Liver (tissue), 9 donors: ENCODE data around the gene GK. TPM values are rescaled to one million over a fixed set of nuclear protein-coding genes. Genes with fewer than 3 reads are reported as not detected.

Experiments used
- DNase-seq: peaks from one replicate; pipeline ENCODE4 v3.0.0-alpha.2; 2017; ENCODE audit warnings: low spot score
- H3K27ac ChIP-seq, 2 donors: one replicate each; pipeline ENCODE4 v1.7.0; 2013; ENCODE audit warnings: inconsistent platforms in 2 of 2, low read length in 2 of 2, control low read depth in 1 of 2, low read depth in 1 of 2, mild to moderate bottlenecking in 1 of 2
- H3K27me3 ChIP-seq, 4 donors: one replicate each; pipeline versions ENCODE4 v1.6.1 to v1.7.0; 2013; ENCODE audit warnings: low read length in 3 of 4, inconsistent platforms in 1 of 4, mild to moderate bottlenecking in 1 of 4, moderate library complexity in 1 of 4; ENCODE audit not compliant: control insufficient read depth in 4 of 4, insufficient read depth in 4 of 4
- H3K36me3 ChIP-seq, 4 donors: one replicate each; pipeline versions ENCODE4 v1.6.1 to v1.7.0; 2013; ENCODE audit warnings: low read length in 3 of 4, mild to moderate bottlenecking in 3 of 4, low read depth in 1 of 4, moderate library complexity in 1 of 4; ENCODE audit not compliant: control insufficient read depth in 4 of 4, insufficient read depth in 3 of 4
- H3K4me1 ChIP-seq, 4 donors: one replicate each; pipeline versions ENCODE4 v1.6.1 to v1.7.0; 2013; ENCODE audit warnings: low read length in 3 of 4, mild to moderate bottlenecking in 3 of 4, moderate library complexity in 1 of 4; ENCODE audit not compliant: control insufficient read depth in 4 of 4, insufficient read depth in 4 of 4
- H3K4me3 ChIP-seq, 3 donors: one replicate each; pipeline versions ENCODE4 v1.6.1 to v1.7.0; 2013; ENCODE audit warnings: low read length in 3 of 3, control low read depth in 1 of 3, low read depth in 1 of 3, mild to moderate bottlenecking in 1 of 3
- H3K9ac ChIP-seq, 2 donors: one replicate each; pipeline ENCODE4 v1.7.0; 2013; ENCODE audit warnings: low read length in 2 of 2, mild to moderate bottlenecking in 2 of 2, moderate library complexity in 2 of 2, control low read depth in 1 of 2, low read depth in 1 of 2
- H3K9me3 ChIP-seq, 4 donors: one replicate each; pipeline versions ENCODE4 v1.6.1 to v1.7.0; 2013; ENCODE audit warnings: low read length in 3 of 4; ENCODE audit not compliant: control insufficient read depth in 4 of 4
- EGR1 ChIP-seq, 2 donors: IDR thresholded peaks; 2 replicates each; pipeline ENCODE4 v1.6.1; 2016 to 2018; ENCODE audit warnings: antibody characterized with exemption in 2 of 2, low read depth in 2 of 2
- FOXA1 ChIP-seq: IDR thresholded peaks from 2 replicates; pipeline ENCODE4 v1.6.1; 2016; ENCODE audit warnings: antibody characterized with exemption
- FOXA2 ChIP-seq: IDR thresholded peaks from 2 replicates; pipeline ENCODE4 v1.6.1; 2016; ENCODE audit warnings: antibody characterized with exemption
- GABPA ChIP-seq, 2 donors: IDR thresholded peaks in 1 of 2; conservative IDR thresholded peaks in 1 of 2; 2 replicates each; pipeline ENCODE4 v1.6.1; 2016; ENCODE audit warnings: antibody characterized with exemption in 2 of 2, mild to moderate bottlenecking in 1 of 2, moderate library complexity in 1 of 2
- HNF4A ChIP-seq, 2 donors: conservative IDR thresholded peaks; 2 replicates each; pipeline ENCODE4 v1.6.1; 2016; ENCODE audit warnings: antibody characterized with exemption in 2 of 2, mild to moderate bottlenecking in 2 of 2
- HNF4G ChIP-seq: IDR thresholded peaks from 2 replicates; pipeline ENCODE4 v1.6.1; 2016; ENCODE audit warnings: antibody characterized with exemption
- JUND ChIP-seq, 2 donors: IDR thresholded peaks; 2 replicates each; pipeline ENCODE4 v1.6.1; 2016; ENCODE audit warnings: antibody characterized with exemption in 2 of 2
- NR2F2 ChIP-seq: IDR thresholded peaks from 2 replicates; pipeline ENCODE4 v1.6.1; 2016; ENCODE audit warnings: antibody characterized with exemption
- RAD21 ChIP-seq, 2 donors: IDR thresholded peaks; 2 replicates each; pipeline ENCODE4 v1.6.1; 2016; ENCODE audit warnings: antibody characterized with exemption in 2 of 2, mild to moderate bottlenecking in 2 of 2
- RXRA ChIP-seq, 2 donors: IDR thresholded peaks; 2 replicates each; pipeline ENCODE4 v1.6.1; 2017 to 2018; ENCODE audit warnings: antibody characterized with exemption in 2 of 2, mild to moderate bottlenecking in 1 of 2
- SP1 ChIP-seq: IDR thresholded peaks from 2 replicates; pipeline ENCODE4 v1.6.1; 2018; ENCODE audit warnings: antibody characterized with exemption, mild to moderate bottlenecking
- TAF1 ChIP-seq: conservative IDR thresholded peaks from 2 replicates; pipeline ENCODE4 v1.6.1; 2016; ENCODE audit warnings: antibody characterized with exemption, mild to moderate bottlenecking
- YY1 ChIP-seq: IDR thresholded peaks from 2 replicates; pipeline ENCODE4 v1.6.1; 2016; ENCODE audit warnings: antibody characterized with exemption, mild to moderate bottlenecking
- WGBS: extraction: QIAGEN DNeasy Blood & Tissue Kit; methylation state at CpG from one replicate; pipeline ENCODE4 v1.1.7; 2013; 5-methylcytosine and 5-hydroxymethylcytosine counted together
- polyA plus RNA-seq, 2 donors: library from polyadenylated mRNA; stranded (reverse) in 1 of 2; unstranded in 1 of 2; fragments of 200-250 nt in 1 of 2; fragments of >200 nt in 1 of 2; fragmentation: Nextera tagmentation in 1 of 2; extraction: Ambion mirVana in 1 of 2; gene quantifications; one replicate each; pipeline versions ENCODE4 v1.2.1 to v1.2.3, GENCODE V29; 2013 to 2015
- total RNA-seq, 2 donors: library from RNA; depleted of rRNA; stranded (reverse); fragments of >200 nt; gene quantifications; one replicate each; pipeline ENCODE4 v1.2.3, GENCODE V29; 2014
- TF ChIP-seq, protein P1 (sequence below): IDR thresholded peaks from 2 replicates; pipeline ENCODE4 v1.6.1; 2016; ENCODE audit warnings: antibody characterized with exemption, mild to moderate bottlenecking
- TF ChIP-seq, protein P2 (sequence below): IDR thresholded peaks from 2 replicates; pipeline ENCODE4 v1.6.1; 2016; ENCODE audit warnings: antibody characterized with exemption
- TF ChIP-seq, protein P3 (sequence below): IDR thresholded peaks from 2 replicates; pipeline ENCODE4 v1.6.1; 2016; ENCODE audit warnings: antibody characterized with exemption
- TF ChIP-seq, protein P4 (sequence below): IDR thresholded peaks from 2 replicates; pipeline ENCODE4 v1.6.1; 2016; ENCODE audit warnings: antibody characterized with exemption
- TF ChIP-seq, protein P5 (sequence below): fragments of 150-350 bp; IDR thresholded peaks from 2 replicates; pipeline ENCODE4 v1.5.1; 2017; ENCODE audit warnings: improper control_type of control experiment, low read depth, low read length; ENCODE audit not compliant: missing input control
- donor health status: healthy.
- donor health status: healthy.
- donor health status: healthy.
- donor health status: healthy.
- donor health status: healthy.

GK gene
- total and polyA plus RNA-seq, 4 donors, result 27.9 to 145 (median 44.0) TPM

DNA sequence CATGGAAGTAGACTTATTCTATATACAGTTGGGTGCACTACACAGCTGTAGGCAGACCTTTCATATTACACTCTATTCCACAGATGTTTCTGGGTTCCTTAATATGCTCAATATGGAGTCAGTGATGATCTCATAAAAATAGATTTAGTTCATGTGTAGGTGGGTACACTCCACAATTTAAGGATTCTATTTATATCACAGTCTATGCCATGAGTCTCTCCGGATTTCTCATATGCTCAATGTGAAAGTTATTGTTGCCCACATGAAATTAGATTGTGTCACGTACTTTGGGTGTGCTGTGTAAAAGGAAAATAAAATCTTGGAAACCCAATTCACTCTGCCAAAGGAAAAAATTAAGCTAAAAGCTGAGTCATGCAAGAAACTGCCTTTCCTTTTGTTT, 43.2 kb upstream of the GK start:
- Histone ChIP-seq H3K4me1 (peaks cover 1 to 8% (median 5%) of the 10 kb centered on the region in 4 donors), H3K9me3 (no peaks in the 10 kb centered on the region), H3K4me3 (no peak overlapping the region), H3K36me3 (no peaks in the 10 kb centered on the region), H3K27ac (no peak overlapping the region), H3K27me3 (no peaks in the 10 kb centered on the region), H3K9ac (no peak overlapping the region)
- TF ChIP-seq, protein P1, sequence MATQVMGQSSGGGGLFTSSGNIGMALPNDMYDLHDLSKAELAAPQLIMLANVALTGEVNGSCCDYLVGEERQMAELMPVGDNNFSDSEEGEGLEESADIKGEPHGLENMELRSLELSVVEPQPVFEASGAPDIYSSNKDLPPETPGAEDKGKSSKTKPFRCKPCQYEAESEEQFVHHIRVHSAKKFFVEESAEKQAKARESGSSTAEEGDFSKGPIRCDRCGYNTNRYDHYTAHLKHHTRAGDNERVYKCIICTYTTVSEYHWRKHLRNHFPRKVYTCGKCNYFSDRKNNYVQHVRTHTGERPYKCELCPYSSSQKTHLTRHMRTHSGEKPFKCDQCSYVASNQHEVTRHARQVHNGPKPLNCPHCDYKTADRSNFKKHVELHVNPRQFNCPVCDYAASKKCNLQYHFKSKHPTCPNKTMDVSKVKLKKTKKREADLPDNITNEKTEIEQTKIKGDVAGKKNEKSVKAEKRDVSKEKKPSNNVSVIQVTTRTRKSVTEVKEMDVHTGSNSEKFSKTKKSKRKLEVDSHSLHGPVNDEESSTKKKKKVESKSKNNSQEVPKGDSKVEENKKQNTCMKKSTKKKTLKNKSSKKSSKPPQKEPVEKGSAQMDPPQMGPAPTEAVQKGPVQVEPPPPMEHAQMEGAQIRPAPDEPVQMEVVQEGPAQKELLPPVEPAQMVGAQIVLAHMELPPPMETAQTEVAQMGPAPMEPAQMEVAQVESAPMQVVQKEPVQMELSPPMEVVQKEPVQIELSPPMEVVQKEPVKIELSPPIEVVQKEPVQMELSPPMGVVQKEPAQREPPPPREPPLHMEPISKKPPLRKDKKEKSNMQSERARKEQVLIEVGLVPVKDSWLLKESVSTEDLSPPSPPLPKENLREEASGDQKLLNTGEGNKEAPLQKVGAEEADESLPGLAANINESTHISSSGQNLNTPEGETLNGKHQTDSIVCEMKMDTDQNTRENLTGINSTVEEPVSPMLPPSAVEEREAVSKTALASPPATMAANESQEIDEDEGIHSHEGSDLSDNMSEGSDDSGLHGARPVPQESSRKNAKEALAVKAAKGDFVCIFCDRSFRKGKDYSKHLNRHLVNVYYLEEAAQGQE, result no peak
- TF ChIP-seq YY1 (no peak), EGR1 (IDR thresholded peaks at IDR 0.05; ENCODE audit: low read depth in 2 of 2) (no peak), JUND (IDR thresholded peaks at IDR 0.05) (no peak), FOXA2 (no peak), RXRA (IDR thresholded peaks at IDR 0.05) (no peak), GABPA (IDR thresholded peaks at IDR 0.05 in 1 of 2, conservative IDR thresholded peaks at IDR 0.05 in 1 of 2) (no peak), HNF4A (conservative IDR thresholded peaks at IDR 0.05) (no peak), SP1 (no peak), FOXA1 (no peak), RAD21 (IDR thresholded peaks at IDR 0.05) (no peak), TAF1 (no peak), NR2F2 (no peak), HNF4G (no peak)
- TF ChIP-seq, protein P2, sequence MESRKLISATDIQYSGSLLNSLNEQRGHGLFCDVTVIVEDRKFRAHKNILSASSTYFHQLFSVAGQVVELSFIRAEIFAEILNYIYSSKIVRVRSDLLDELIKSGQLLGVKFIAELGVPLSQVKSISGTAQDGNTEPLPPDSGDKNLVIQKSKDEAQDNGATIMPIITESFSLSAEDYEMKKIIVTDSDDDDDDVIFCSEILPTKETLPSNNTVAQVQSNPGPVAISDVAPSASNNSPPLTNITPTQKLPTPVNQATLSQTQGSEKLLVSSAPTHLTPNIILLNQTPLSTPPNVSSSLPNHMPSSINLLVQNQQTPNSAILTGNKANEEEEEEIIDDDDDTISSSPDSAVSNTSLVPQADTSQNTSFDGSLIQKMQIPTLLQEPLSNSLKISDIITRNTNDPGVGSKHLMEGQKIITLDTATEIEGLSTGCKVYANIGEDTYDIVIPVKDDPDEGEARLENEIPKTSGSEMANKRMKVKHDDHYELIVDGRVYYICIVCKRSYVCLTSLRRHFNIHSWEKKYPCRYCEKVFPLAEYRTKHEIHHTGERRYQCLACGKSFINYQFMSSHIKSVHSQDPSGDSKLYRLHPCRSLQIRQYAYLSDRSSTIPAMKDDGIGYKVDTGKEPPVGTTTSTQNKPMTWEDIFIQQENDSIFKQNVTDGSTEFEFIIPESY, result no peak
- TF ChIP-seq, protein P3, sequence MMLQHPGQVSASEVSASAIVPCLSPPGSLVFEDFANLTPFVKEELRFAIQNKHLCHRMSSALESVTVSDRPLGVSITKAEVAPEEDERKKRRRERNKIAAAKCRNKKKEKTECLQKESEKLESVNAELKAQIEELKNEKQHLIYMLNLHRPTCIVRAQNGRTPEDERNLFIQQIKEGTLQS, result no peak
- TF ChIP-seq, protein P4, sequence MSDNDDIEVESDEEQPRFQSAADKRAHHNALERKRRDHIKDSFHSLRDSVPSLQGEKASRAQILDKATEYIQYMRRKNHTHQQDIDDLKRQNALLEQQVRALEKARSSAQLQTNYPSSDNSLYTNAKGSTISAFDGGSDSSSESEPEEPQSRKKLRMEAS, result no peak
- TF ChIP-seq, protein P5, sequence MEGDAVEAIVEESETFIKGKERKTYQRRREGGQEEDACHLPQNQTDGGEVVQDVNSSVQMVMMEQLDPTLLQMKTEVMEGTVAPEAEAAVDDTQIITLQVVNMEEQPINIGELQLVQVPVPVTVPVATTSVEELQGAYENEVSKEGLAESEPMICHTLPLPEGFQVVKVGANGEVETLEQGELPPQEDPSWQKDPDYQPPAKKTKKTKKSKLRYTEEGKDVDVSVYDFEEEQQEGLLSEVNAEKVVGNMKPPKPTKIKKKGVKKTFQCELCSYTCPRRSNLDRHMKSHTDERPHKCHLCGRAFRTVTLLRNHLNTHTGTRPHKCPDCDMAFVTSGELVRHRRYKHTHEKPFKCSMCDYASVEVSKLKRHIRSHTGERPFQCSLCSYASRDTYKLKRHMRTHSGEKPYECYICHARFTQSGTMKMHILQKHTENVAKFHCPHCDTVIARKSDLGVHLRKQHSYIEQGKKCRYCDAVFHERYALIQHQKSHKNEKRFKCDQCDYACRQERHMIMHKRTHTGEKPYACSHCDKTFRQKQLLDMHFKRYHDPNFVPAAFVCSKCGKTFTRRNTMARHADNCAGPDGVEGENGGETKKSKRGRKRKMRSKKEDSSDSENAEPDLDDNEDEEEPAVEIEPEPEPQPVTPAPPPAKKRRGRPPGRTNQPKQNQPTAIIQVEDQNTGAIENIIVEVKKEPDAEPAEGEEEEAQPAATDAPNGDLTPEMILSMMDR, result no peak
- no peak for DNase-seq
- 84% methylated on average over 2 of the region's 2 CpGs for whole genome bisulfite sequencing
